Islet precursor cell (in vitro differentiated cells): ENCODE data around the gene SGTA.
A peak's percentile ranks its signal among the peaks of the same experiment; 100 is the strongest.

Experiments used
- DNase-seq: peaks from one replicate; pipeline ENCODE4 v3.0.0-alpha.2; 2018

Gene SGTA

DNA sequence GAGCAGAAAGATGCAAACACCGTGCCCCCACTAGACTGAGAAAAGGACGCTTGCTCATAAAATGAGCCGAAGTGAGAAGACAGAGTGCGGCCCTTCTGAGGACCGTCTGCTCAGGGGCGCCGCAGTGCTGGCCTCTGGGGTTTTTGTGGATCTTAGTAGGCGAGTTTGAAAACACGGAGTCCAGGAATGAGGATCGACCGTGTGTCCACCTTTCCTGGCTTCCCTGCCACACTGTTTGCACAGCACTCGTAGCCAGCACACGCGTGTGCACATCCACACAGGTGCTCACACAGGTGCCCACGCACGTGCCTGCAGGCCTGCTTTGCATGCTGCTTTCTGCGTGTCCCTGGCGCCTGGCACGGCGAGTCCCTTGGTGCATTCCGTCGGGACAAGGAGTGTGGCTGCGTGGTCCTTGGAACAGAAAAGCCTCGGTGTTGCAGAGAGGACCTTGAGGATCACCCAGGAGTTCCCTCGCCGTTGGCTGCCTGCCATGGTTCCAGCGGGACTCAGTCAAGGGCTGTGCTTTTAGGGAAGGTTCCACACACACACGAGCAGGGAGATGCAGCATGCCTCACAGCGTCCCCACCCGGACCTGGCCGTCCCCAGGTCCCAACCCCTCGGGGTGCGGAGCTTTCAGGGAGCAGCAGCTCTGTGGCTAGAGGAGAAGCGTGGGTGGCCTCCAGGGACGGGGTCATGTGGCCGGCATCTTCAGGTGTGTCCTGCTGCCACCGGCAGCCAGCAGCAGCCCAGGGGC lies 26.5 kb upstream of the SGTA start:
- peak; percentile 40 for DNase-seq

- peak; percentile 50 for DNase-seq
Measured at GRCh38 chr19:2808129-2808941, 25.3 kb upstream of the SGTA start.

- peak; percentile 44 for DNase-seq
Measured at GRCh38 chr19:2807379-2808128, 24.5 kb upstream of the SGTA start.

DNA sequence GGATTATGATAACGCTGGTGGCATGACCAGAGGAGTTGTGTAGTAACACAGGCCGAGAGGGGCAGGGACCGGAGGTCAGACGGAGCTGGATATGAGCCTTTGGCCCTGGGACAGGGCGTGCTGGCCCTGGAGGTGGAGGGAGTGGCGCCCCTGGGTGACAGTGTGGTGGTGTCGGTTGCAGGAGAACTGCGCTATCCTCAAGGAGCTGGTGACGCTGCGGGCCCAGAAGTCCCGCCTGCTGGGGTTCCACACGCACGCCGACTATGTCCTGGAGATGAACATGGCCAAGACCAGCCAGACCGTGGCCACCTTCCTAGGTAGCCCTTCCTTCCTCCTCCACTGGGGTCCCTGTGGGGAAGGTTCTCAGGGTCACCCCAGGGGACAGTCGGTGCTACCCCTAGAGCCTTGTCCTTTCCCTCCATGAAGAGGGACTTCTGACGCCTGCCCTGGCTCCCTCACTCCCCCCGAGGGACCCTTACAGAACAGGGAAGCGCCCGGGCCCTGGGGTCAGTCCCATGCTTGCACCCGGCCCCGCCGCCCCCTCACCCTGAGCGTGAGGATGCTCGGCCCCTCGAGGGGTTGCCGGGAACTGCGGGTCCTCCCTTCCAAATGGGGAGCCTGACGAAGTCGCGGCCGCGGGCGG lies 23.8 kb upstream of the SGTA start:
- DNase-seq: peak; percentile 44

DNA sequence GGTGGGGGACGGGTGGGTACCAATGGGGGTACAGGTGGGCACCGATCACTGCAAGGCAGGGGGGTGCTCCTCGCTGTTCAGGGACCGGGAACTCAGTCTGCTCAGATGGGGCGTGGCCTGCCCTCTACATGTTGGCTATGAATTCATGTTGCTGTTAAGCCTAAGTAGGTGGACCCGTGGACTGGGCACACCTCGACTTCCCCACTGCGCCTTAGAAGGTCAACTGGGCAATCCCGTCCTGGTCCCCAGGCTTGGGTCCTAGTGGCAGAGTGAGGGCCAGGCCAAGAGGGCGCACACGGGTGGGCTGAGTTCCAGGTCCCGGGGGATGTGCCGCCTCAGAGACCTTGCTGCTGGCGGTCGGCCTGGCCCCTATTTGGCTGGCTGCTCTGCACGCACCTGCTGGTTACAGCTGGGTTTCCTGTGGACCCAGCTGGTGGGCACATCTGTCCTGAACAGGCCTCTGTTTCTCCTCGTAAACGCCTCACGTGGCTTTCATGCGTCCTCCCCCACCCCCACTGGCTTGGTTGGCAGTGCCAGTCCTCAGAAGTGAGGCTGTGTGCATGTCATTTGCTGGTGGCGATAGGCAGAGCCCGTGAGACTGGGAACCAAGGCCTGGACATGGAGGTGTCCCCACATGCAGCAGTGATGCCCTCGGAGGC lies 23.0 kb upstream of the SGTA start:
- DNase-seq: peak; percentile 37

- no peak for DNase-seq
Measured at GRCh38 chr19:2805261-2805900, 22.3 kb upstream of the SGTA start.

GRCh38 chr19:2804156-2805004 lies 21.3 kb upstream of the SGTA start:
- no peak for DNase-seq

- no peak for DNase-seq
Measured at GRCh38 chr19:2803486-2804155, 20.5 kb upstream of the SGTA start.

GRCh38 chr19:2802826-2803225 lies 19.8 kb upstream of the SGTA start:
- no peak for DNase-seq

DNA sequence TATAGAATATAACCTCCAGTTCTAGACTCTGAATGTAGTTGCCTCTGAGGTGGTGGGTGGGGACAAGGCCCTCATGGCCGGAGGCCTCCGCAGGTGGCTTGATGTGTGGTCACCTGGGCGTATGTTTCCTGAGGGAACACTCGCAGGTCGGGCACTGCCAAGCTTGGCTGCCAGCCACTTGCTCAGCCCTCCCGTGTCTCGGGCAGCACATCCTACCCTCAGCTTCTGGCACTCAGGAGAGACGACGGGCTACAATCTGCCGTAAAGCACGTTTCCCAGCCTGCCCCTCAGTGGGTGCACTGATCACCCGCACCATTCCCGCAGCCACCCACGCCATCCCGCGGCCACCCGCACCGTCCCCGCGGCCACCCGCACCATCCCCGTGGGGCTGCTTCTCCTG lies 17.4 kb upstream of the SGTA start:
- no peak for DNase-seq

- no peak for DNase-seq
Measured at GRCh38 chr19:2799273-2800020, 16.4 kb upstream of the SGTA start.

DNA sequence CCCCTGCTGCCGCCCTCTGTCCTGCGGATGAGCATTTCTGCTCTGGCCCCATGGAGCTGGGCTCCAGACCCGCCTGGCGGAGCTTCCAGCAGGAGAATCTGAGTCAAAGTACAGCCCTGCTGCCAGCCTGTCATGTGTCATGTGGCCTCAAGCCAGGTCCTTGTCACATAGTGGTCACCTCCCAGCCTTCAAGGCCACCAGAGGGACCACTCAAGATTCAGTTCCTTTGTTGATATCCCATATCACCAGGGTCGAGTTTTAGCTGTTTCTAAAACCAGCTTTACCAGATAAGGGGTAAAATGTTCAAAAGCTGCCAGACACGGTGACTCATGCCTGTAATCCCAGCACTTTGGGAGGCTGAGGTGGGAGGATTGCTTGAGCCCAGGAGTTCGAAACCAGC lies 15.7 kb upstream of the SGTA start:
- peak; percentile 68 for DNase-seq

DNA sequence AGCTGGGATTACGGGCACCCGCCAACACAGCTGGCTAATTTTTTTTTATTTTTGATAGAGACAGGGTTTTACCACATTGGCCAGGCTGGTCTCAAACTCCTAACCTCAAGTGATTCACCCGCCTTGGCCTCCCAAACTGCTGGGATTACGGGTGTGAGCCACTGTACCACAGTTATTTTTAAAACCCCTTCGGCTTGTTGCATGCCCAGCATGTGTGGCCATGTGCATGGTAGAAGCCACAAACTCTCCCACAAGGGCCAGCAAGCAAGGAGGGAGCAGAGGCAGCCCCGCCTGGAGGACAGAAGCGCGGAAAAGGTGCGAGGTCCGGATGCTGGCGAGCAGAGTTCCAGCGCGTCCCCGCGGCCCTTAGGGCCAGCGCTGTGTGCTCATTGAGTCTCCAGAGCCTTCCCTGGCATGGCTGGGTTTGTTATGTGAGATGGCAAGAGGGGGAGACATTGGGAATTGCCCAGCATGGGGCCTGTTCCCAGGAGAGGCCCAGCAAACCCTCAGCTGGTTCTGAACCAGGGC lies 15.1 kb upstream of the SGTA start:
- DNase-seq: no peak

GRCh38 chr19:2797280-2797679 lies 14.2 kb upstream of the SGTA start:
- DNase-seq: no peak

DNA sequence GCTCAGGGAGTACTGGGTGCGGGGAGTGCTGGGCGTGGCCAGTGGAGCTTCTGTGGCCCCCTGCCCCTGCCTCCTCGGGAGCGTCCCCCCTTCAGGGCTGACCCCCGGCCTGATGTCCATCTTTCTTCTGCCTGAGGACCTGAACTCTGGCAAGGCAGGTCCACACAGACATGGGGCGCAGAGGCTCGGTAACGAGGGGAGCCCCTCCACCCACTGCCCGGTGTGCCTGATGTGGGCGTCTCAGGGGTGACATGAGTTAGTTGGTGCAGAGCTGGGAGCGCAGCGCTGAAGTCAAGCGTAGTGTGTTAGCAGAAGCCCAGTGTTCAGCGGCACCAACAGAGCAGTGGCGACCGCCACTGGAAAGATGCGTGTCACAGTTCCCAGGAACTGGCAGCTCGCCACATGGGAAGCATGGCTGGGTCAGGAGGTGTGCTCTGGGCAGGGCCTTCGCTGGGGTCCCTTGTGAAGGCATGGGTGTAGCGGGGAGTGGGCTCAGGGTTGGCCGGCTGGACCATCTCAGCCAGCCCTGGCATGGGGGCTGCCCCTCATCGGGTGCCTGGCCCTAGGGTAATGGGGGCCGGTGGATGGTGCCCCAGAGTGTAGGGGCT lies 13.7 kb upstream of the SGTA start:
- no peak for DNase-seq

DNA sequence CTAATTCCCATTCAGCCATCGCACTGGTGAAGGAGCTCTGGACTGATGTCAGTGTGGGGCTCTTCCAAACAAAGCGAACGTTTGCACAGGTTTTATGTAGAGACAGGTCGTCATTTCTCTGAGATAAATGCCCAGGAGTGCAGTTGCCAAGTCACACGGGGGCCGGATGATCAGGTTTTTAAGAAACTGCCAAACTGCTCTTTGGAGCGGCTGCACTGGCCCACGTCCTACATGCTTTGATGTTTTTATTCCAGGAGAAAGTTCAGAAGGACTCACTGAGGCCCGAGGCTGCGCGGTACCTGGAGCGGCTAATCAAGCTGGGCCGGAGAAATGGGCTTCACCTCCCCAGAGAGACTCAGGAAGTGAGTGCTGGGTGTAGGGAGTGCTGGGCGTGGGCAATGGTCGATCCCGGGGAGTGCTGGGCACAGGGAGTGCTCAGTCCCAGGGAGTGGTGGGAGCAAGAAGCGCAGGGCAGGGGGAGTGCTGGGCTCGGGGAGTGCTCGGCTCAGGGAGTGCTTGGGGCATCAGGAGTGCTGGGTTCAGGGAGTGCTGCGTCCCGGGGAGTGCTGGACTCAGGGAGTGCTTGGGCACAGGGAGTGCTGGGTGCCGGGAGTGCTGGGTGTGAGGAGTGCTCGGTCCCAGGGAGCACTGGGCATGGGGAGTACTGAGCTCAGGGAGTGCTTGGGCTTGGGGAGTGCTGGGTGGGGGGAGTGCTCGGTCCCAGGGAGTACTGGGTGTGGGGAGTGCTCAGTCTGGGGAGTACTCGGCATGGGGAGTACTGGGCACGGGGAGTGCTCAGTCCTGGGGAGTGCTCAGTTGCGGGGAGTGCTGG lies 13.0 kb upstream of the SGTA start:
- no peak for DNase-seq

DNA sequence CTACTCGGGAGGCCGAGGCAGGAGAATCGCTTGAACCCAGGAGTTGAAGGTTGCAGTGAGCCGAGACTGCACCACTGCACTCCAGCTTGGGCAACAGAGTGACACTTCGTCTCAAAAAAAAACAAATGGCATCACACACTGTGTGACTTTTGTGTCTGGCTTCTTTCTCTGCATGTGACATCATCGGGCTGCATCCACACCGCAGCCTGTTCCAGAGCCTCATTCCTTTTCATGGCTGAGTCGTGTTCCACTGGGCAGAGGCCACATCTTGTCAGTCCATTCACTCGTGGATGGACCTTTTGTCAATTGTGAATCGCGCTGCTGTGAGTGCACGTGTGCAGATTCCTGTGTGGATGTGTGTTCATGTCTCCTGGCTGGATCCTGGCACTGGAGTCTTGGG lies 10.5 kb upstream of the SGTA start:
- DNase-seq: no peak

DNA sequence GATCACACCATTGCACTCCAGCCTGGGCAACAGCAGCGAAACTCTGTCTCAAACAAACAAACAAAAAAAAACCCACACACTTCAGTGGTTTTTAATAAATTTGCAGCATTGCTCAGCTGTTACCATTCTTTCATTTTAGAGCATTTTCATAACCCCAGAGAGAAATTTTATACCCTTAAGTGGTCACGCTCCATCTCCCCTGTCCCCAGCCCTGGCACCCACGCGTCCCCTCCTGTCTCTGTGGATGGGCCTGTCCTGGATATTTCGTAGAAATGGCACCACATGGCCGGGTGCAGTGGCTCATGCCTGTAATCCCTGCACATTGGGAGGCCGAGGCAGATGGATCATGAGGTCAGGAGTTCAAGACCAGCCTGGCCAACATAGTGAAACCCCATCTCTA lies 10.1 kb upstream of the SGTA start:
- no peak for DNase-seq
